HG02642 (cell line): ENCODE measurements around the gene LBH.
"Not testable (repeated sequence)": the region's sequence is repeated elsewhere in the genome, so short reads cannot be mapped to it uniquely, and the experiment has no call there.

Experiments
- ATAC-seq: cut with Tn5 transposase; IDR thresholded peaks from one replicate; pipeline ENCODE4 v1.9.1; 2021; ENCODE audit warnings: mild to moderate bottlenecking; ENCODE audit not compliant: unreplicated experiment, poor library complexity

Gene LBH

DNA sequence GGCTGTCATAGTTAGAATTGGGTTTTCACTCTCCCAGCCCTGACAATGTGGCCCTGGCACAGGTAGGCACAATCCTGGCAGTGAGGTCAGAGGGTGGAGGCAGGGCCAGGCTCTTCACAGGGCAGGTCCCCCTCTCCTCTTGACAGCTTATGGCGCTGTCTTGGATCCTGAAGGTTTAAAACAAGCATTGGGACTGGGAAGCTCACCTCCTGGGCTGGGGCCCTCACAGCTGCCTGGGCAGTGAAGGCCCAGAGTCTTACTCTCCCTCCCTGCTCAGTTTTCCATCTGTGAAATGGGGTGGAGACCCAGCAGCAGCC, 23.3 kb downstream of the LBH start:
- no peak for ATAC-seq

DNA sequence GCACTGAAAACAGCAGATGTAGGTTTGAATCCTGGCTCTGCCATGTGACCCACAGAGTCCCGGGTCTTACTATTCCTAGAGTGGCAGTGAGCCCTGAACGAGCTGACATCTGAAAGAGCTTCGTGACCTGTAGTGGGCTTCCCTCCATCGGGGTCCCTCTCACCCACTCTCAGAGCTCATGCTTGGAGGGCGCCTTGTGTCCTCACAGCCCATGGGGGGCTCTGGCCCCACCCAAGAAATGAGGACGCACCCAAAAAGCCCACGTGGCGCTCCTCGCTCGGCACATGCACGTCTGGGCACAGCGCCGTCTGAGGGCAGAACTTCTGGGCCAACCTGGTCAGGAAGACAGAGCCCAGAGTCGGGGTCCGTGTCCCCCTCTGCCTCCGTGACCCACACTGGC, 23.7 kb downstream of the LBH start:
- no peak for ATAC-seq

DNA sequence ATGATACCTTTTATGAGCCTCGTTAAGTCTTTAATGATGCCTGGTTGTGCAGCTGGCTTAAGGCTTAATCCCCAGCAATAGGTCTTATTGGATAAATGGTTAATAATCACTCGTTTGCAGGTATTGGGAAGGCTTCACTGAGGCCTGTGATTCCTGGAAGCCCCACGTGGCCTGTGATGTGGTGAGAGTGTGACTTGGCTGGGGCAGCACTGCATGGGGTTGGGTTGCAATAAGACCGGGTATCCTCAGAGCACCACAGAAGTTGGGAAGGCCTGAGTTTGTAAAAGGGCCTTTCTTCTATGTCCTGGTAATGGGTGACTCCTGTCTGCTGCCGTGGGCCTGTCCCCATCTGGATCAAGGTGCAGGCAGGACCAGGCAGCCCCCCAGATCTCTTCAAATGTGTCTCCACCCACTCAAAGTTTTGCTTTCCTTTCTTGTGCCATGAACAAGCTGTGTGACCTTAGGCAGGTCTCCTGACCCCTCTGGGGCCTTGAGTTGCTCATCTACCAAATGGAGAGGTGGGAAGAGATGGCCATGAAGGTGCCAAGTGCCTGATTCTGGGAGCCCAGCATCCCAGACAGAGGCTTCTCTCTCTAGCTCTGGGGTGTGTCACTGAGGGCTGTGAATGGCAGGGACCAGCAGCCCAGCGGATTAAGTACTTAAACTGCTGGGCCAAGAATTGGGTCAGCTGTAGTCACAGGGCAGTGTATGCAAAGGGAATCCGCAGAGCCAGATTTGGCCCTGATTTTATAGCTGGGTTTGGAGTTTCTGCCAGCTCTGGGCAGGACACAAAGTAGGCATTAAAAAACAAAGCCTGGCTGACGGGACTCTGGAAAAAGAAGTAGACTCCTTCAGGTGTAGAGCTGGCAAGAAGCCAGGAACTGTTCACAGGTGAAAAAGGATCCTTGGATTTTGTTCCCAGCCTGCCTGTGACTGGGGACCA, 24.4 kb downstream of the LBH start:
- no peak for ATAC-seq

DNA sequence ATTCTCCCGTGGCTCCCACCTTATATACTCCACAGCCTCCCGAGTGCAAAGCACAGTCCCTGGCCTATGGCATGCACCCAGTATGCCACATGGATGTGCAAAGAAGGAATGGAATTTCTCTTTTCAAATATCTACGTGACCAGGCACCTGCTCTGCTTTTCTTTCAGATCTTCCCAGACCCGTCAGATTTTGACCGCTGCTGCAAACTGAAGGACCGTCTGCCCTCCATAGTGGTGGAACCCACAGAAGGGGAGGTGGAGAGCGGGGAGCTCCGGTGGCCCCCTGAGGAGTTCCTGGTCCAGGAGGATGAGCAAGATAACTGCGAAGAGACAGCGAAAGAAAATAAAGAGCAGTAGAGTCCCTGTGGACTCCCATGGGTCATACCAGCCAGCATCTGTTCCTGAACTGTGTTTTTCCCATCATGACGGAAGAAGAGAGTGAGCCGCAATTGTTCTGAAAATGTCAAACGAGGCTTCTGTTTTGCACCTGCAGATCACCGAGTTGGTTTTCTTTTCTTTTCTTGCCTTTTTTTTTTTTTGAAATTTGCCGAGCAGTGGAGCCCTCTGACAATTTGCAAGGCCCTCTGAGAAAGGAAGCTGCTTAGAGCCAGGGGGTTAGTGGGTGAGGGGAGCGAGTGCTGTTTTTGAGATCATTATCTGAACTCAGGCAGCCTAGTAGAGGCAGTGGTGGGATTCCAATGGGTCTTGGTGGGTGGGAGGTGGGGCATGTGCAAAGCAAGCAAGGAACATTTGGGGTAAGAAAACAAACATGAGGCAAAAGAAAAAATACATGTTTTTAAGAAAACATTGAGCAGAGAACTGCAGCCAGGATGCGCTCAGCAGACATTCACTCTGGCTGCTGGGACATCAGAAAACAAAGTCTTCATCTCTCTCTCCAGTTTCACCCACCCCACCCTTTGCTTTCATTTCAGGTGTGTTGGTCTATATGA, 26.2 kb downstream of the LBH start:
- ATAC-seq = no peak

DNA sequence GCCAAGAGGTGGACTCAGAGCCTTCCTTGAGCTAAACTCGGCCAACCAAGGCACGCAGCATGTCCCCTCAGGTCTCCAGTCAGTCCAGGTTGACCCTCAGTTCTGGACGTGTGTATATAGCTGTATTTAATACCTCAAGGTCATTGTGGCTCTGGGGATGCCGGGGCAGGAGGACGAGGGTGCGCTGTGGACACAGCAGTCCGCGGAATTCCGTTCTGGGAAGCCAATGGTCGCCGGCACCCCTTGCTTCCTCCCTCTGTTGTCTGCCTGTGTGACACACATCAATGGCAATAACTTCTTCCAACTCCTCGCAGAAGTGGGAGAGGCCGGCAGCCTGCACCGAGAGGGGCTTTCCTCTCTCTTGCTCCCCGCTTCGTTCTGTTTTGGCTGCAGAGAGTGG, 27.7 kb downstream of the LBH start:
- no peak for ATAC-seq

DNA sequence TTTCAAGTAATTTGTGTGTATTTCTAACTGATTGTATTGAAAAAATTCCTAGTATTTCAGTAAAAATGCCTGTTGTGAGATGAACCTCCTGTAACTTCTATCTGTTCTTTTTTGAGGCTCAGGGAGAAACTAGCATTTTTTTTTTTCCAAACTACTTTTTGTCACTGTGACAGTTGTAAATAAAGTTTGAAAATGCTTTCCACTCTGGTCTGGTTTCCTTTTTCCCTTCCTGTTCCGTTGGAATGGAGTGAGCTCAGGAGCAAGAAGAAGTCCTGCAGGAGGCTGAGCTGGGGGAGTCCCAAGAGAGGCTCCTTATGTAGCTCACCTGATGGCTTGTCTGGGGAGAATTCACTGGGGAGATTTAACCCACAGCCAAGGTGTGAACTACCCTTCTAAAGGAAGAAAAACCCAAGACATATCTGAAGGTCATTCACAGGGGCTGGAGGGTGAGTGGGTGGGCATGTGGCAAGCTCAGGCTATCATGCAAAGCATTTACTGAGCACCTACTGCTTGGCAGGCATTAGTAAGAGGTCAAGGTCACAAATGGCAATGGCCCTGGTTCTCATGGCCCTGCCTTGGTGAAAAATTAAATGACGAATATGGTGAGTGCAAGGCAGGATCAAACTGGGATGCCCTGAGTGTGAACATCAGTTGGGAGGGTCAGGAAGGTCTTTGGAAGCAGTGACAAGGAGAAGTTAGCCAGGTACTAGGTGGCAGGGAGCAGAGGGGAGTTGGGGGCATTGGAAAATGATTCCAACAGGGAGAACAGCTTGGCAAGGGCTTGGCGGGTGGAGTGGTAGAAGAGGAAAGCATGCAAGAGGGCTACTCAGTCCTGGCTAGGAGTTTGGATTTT, 28.7 kb downstream of the LBH start:
- ATAC-seq = no peak

DNA sequence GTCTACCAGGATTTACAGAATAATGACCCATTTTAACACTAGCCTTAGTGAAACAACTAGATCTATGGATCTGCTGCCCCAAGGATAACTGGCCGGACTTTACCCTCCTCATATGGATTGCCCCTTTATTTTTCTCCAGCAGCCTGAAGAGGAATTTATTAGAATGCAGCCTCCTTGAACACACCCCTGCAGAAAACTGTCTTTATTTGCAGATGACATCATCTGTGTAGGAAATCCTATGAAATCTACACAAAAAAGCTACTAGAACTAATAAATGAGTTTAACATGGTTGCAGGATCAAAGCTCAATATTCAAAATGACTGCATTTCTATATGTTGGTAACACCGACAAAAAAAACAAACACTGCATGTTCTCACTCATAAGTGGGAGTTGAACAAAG, 29.6 kb downstream of the LBH start:
- ATAC-seq = no peak

DNA sequence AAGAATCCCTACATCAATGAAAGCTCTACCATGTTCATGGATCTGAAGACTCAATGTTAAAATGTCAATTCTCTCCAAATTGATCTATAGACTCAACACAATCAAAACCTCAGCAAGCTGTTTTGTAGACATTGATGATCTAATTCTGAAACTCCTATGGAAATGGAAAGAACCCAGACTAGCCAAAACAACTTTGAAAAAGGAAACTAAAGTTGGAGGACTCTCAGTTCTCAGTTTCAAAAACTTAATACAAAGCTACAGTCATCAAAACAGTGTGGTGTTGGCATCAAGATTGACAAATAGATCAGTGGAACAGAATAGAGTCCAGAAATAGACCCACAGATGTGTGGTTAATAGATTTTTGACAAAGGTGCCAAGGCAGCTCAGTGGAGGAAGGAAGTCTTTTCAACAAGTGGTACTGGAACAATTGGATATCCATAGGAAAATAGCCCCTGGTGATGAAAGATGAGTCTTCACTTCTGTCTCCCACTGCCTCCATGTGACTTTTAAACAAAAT, 30.4 kb downstream of the LBH start:
- no peak for ATAC-seq

DNA sequence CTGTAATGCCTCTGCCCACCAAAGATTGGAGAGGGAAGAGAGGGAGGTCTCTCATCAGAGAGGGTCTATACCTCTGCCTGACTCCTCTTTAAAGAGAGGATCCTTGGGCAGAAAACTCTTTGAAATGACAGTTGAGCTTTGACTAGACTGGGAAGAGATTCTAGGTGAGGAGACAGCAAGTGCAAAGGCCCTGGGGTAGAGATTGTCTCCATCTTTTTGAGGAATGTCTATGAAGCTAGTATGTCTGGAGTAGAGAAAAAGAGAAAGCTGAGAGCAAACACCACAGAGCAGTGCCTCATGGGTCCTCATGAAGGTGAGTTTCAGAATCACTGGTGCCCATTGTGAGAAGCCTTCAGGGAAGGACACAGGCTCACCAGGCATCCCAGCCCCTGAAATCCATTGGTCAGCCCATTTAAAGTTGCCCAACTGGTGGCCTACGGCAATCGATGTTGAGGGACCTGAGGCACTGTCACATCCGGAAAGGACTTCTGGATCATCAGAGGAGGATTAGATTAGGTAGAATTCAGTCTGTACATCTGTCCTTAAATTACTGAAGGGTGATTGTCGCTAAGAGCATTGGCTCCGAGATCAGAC, 31.5 kb downstream of the LBH start:
- ATAC-seq = no peak

DNA sequence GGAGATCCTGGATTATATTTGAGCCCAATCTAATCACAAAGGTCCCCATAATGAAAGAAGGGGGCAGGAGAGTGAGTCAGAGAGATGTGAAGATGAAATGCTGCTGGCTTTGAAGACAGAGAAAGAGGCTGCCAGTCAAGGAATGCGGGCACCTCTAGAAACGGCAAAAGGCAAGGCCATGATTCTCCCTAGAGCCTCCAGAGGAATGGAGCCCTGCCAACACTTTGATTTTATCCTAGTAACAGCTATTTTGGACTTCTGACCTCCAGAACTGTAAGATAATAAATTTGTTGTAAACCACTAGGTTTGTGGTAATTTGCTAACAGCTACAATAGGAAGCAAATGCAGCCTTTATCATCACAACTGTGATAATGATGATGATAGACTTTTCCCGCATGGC, 32.9 kb downstream of the LBH start:
- no peak for ATAC-seq

DNA sequence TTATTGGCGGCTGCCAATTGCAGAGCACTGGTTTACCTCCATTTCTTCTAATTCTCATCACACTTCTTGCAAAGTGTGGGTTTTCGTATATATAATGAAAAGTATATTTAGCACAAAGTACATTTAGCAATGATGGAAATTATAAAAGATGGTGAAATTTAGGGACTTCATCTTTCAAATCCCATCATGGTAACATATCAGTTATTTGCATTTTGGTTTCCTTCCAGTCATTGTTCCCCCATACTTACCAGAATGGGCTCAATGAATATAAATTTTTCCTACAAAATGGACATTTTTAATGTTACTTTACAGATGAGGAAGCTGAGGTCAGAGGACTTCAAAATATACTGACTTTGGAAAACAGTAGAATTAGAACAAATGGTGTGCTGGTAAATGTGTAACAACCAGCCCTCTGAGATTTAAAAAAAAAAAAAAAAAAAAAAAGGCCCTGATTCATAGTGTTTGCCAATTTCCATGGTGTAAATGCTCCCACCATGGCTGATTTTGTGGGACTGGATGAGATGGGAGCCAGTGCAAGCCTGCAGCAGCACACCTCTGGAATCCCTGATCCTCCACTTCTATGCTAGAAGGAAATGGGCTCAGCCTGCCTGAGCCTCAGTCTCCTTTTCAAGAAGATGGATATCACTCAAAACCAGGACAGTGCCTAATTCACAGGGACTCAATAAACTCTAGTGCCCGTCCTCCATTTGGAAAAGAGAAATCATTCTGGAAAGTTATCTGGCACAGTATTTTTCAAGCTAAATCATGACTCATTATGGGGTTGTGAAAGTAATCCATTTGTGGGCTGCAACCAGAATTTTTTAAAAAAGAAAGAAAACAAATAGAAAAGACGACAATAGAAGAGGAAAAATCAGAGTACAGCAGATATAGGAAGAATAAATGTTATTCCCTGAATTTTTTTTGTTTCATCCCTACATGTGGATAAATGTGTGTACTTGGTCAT, 34.0 kb downstream of the LBH start:
- ATAC-seq = no peak

DNA sequence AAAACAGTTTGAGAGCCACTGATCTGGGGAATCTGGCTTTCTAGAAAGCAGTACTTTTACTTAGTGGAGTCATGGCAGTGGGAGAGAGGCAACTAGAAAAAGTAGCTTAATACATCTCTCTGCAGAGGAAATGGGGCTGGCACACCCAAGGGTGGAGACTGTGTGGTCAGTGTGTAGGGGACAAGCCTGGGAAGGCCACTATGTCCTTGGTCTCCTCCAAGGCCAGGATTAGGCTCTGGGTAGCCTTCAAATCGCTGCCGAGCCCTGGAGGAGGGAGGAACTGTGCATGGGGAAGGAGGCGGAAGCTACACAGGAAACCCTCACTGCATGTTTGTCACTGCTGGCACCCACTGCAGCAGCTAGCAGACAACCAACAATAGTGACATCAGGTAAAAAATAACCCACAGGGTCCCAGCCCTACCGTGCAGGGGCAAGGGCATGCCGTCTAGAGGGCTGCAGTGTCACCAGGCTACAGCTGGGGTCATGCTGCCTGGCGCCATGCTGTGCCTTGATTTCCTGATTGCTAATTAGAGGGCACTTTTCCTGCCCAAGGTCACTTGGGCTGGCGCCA, 34.8 kb downstream of the LBH start:
- no peak for ATAC-seq

DNA sequence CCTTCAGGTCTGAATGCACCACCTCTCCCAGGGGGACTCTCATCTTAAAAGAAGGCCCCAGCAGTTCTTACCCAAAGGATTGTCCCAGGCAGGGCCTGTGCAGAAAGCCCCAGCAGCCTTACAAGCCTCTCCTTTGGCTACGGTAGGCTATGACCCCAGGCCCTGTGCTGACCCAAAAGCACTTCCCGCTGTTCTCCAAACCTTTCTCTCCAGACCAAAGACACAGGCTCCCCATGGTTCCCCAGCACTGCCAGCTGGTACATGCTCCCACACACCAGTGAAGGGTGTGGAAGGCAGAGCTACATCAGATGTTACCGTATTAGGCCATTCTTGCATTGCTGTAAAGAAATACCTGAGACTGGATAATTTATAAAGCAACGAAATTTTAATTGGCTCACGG, 35.4 kb downstream of the LBH start:
- ATAC-seq = no peak

DNA sequence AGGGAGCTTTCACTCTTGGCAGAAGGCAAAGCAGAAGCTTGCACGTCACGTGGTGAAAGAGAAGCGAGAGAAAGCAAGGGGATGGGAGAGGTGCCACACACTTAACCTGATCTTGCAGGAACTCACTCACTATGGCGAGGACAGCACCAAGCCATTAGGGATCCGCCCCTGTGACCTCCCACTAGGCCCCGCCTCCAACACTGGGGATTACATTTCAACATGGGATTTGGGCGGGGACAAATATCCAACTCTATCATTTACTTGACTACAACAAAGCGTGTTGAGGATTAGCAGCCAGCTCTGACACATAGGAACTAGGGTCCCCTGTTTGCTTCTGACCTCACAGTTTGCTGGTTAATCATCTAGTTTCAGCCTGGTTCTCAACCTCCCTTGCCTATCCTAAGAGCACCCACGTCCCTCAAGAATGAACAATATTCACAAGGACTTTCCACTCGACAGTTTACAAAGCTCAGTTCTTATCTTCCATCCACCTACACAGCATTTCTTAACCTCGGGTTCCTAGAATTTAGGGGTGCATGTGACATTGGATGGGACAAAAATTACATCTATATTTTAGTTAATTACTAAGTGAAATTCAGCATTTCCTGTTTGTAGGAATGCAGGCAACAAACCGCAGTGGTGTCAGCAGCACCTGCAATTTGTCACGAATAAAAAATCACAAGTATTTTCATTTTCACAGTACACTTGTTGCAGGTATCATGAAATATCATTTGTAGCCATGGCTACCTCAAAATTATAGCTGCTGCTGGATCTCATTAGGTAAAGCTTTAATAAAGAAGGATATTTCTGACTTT, 36.0 kb downstream of the LBH start:
- ATAC-seq = no peak

DNA sequence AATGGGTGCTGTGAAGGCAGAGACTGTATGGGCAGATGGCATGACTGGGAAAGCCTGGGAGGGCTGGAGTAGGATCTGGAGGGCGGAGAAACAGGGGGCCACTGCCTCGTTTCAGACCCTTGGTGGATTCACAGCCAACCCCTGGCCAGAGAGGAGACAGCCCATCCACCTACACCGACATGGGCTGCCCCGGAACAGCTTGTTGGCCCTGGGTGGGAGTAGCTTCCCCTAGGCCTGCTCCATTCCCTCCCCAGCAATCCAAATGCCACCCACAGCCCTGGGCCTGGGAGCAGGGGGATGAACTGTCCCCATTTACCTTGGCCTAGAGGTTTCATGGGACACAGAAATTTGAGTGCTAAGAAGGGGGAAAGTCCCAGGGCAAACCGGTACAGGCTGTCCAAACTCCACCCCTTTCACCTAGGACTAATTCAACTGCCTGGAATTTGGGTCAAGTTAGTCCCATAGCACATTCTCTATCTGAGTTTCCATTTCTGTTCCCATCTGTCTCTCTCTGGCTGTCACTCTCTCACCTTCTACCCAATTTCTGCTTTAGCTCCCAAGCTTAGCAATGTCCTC, 37.0 kb downstream of the LBH start:
- no peak for ATAC-seq

DNA sequence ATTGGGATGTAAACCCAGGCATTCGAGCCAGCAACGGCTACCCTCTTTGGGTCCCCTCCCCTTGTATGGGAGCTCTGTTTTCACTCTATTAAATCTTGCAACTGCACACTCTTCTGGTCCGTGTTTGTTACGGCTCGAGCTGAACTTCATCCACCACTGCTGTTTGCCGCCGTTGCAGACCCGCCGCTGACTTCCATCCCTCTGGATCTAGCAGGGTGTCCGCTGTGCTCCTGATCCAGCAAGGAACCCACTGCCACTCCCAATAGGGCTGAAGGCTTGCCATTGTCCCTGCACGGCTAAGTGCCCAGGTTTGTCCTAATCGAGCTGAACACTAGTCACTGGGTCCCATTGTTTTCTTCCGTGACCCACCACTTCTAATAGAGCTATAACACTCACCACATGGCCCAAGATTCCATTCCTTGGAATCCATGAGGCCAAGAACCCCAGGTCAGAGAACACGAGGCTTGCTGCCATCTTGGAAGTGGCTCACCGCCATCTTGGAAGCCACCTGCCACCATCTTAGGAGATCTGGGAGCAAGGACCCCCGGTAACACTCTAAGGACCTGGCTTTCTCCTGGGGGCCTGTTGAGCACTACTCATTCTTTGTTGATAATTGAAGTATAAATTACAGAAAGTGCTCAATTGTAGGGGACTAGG, 37.9 kb downstream of the LBH start:
- not testable (repeated sequence) for ATAC-seq

DNA sequence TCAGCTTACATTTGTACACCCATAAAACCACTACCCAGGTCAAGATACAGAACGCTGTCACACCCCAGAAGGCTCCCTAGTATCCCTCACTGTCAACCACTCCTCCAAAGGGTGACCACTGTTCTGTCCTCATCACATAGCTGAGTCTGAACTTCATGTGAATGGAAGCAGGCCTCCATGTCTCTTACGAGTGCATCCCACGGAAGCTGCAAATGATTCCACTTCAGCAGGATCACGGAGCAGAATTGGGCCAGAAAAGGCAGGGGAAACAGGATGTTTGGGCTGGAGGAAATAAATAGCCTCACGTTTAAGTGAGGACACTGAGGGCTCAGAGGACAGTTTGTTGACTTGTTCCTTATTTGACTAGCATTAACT, 38.4 kb downstream of the LBH start:
- ATAC-seq = no peak
